Measurements from ENCODE around the gene SLC15A5. TPM values are rescaled to one million over a fixed set of nuclear protein-coding genes. Genes with fewer than 3 reads are reported as not detected.

SLC15A5 gene
- polyA plus RNA-seq, 1 experiment, result not detected

DNA sequence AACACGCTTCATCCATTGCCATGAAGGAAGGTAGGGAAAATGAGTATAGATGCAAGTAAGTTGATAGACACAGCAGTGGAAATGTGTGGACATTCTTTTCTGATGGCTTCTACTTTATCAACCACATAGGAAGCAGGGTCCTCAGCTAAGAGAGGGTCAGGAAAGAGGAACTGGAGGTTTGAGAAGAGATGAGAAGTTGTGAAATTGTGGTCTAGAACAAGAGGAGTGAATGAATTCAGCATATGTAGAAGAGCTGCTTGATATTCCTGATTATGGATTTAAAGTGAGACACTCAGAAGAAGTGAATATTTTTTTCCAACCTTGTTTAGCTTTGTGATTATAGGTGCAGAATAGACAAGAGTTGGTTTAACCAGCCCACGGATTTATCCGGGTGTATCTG is 128.5 kb downstream of the SLC15A5 start:
- ChIA-PET CTCF (no interaction called here), POLR2A (no interaction called here)

More for the DNA sequence above, 128.5 kb downstream of the SLC15A5 start:
- H3K36me3 ChIP-seq (ENCODE audit: control insufficient read depth, insufficient read depth, low read length), result no peaks in the 10 kb centered on the region
- no peaks in the 10 kb centered on the region for H3K27me3 ChIP-seq (ENCODE audit: control insufficient read depth, insufficient read depth, low read length)
- no peak overlapping the region for H3K4me3 ChIP-seq (ENCODE audit: low read depth, low read length)
- TF ChIP-seq, protein P1, sequence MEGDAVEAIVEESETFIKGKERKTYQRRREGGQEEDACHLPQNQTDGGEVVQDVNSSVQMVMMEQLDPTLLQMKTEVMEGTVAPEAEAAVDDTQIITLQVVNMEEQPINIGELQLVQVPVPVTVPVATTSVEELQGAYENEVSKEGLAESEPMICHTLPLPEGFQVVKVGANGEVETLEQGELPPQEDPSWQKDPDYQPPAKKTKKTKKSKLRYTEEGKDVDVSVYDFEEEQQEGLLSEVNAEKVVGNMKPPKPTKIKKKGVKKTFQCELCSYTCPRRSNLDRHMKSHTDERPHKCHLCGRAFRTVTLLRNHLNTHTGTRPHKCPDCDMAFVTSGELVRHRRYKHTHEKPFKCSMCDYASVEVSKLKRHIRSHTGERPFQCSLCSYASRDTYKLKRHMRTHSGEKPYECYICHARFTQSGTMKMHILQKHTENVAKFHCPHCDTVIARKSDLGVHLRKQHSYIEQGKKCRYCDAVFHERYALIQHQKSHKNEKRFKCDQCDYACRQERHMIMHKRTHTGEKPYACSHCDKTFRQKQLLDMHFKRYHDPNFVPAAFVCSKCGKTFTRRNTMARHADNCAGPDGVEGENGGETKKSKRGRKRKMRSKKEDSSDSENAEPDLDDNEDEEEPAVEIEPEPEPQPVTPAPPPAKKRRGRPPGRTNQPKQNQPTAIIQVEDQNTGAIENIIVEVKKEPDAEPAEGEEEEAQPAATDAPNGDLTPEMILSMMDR (IDR thresholded peaks at IDR 0.05; ENCODE audit: insufficient read depth, low read depth, low read length), result no peak
- no peak for DNase-seq (ENCODE audit: low read depth)

Other genes with a start within 250 kb of the SLC15A5 start
- gene MGST1, start 70.0 kb upstream of the SLC15A5 start, polyA plus RNA-seq (2011; rRNA removed), result 333 and 645 TPM in 2 replicates